ENCODE results near the gene AKR1B15.

DNA sequence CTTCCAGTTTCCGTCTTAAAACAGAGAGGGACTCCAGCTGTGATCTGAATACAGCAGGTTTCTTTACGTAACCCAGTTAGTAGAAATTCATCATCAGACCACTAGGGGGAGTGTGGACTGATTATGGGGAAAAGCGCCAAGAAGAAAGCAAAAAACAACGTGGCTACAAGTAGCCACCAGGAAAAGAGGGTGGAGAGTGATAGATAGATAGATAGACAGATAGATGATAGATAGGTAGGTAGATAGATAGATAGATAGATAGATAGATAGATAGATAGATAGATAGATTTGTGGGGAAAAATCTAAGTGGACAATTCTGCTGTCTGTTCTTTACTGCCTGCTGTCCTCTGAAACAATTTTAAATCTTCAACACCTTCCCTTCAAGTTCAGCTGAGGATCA is 34.2 kb upstream of the AKR1B15 start:
- no peak for TF ChIP-seq POLR2A (IDR thresholded peaks at IDR 0.05)
- TF ChIP-seq, protein P1, sequence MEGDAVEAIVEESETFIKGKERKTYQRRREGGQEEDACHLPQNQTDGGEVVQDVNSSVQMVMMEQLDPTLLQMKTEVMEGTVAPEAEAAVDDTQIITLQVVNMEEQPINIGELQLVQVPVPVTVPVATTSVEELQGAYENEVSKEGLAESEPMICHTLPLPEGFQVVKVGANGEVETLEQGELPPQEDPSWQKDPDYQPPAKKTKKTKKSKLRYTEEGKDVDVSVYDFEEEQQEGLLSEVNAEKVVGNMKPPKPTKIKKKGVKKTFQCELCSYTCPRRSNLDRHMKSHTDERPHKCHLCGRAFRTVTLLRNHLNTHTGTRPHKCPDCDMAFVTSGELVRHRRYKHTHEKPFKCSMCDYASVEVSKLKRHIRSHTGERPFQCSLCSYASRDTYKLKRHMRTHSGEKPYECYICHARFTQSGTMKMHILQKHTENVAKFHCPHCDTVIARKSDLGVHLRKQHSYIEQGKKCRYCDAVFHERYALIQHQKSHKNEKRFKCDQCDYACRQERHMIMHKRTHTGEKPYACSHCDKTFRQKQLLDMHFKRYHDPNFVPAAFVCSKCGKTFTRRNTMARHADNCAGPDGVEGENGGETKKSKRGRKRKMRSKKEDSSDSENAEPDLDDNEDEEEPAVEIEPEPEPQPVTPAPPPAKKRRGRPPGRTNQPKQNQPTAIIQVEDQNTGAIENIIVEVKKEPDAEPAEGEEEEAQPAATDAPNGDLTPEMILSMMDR (IDR thresholded peaks at IDR 0.05): peak; percentile 85 to 94 (median 93)

All from testis (tissue), 2 donors.